Endodermal cell (in vitro differentiated cells): ENCODE measurements around the gene CD52. TPM values are rescaled to one million over a fixed set of nuclear protein-coding genes. Genes with fewer than 3 reads are reported as not detected.

Experiments
- DNase-seq: peaks from one replicate; pipeline ENCODE4 v3.0.0-alpha.2; 2017
- H3K27ac ChIP-seq: 2 replicates; pipeline ENCODE4 v1.5.1; 2013; ENCODE audit warnings: mild to moderate bottlenecking, low read depth, low read length, moderate library complexity
- H3K27me3 ChIP-seq: 2 replicates; pipeline ENCODE4 v1.6.1; 2013; ENCODE audit warnings: mild to moderate bottlenecking, low read length, moderate library complexity; ENCODE audit not compliant: insufficient read depth, control insufficient read depth, poor library complexity, severe bottlenecking
- H3K36me3 ChIP-seq: 2 replicates; pipeline ENCODE4 v1.7.0; 2013; ENCODE audit warnings: mild to moderate bottlenecking, low read length, moderate library complexity; ENCODE audit not compliant: control insufficient read depth, insufficient read depth
- H3K4me1 ChIP-seq: one replicate; pipeline ENCODE4 v1.7.0; 2013; ENCODE audit warnings: low read length; ENCODE audit not compliant: control insufficient read depth, insufficient read depth
- H3K4me3 ChIP-seq: 2 replicates; pipeline ENCODE4 v1.5.1; 2013; ENCODE audit warnings: mild to moderate bottlenecking, low read length, moderate library complexity
- H3K9ac ChIP-seq: 2 replicates; pipeline ENCODE4 v1.6.1; 2013; ENCODE audit warnings: mild to moderate bottlenecking, low read length, moderate library complexity; ENCODE audit not compliant: poor library complexity, severe bottlenecking; ENCODE audit errors: extremely low read depth
- H3K9me3 ChIP-seq: 2 replicates; pipeline ENCODE4 v1.6.1; 2013; ENCODE audit warnings: mild to moderate bottlenecking, low read length, moderate library complexity; ENCODE audit not compliant: control insufficient read depth
- H3K27ac Mint-ChIP-seq: 2 replicates; pipeline ENCODE4 v1.8.0; 2020; ENCODE audit warnings: mixed read lengths
- H3K27me3 Mint-ChIP-seq: 2 replicates; pipeline ENCODE4 v1.8.0; 2021; ENCODE audit warnings: mild to moderate bottlenecking, mixed read lengths; ENCODE audit not compliant: insufficient read depth
- H3K36me3 Mint-ChIP-seq: 2 replicates; pipeline ENCODE4 v1.8.0; 2020; ENCODE audit warnings: low read depth, mixed read lengths
- H3K4me1 Mint-ChIP-seq: 2 replicates; pipeline ENCODE4 v1.8.0; 2020; ENCODE audit warnings: mixed read lengths
- H3K4me3 Mint-ChIP-seq: 2 replicates; pipeline ENCODE4 v1.8.0; 2020; ENCODE audit warnings: mild to moderate bottlenecking, moderate library complexity, mixed read lengths
- H3K9me3 Mint-ChIP-seq: 2 replicates; pipeline ENCODE4 v1.8.0; 2020; ENCODE audit warnings: mild to moderate bottlenecking, mixed read lengths
- WGBS, 2 experiments: methylation state at CpG; one replicate each; pipeline versions ENCODE4 v1.1.5 to v1.1.7; 2013; ENCODE audit warnings: missing lambda C conversion rate in 2 of 2, mixed read lengths in 1 of 2; ENCODE audit not compliant: insufficient coverage in 1 of 2, insufficient read length in 1 of 2; 5-methylcytosine and 5-hydroxymethylcytosine counted together
- total RNA-seq, 2 donors: library from RNA; stranded (reverse); fragmentation: NEBNext Ultra II Directional in 1 of 2; extraction: Animal tissue kit (Norgen Biotek cat#: 25700) in 1 of 2; gene quantifications; 2 replicates in 1 of 2; 3 replicates in 1 of 2; pipeline ENCODE4 v1.2.1, GENCODE V29; 2021
- TF ChIP-seq, protein P1 (sequence below): fragments of 200-600 bp; sonication (generic); conservative IDR thresholded peaks from 2 replicates; pipeline ENCODE4 v1.5.0; 2021; ENCODE audit warnings: antibody characterized with exemption, mild to moderate bottlenecking

CD52 gene
- total RNA-seq, 2 donors from 2014 or later: 3.7 to 4.4 TPM

- Histone ChIP-seq H3K9me3 (no peaks in the 10 kb centered on the region), H3K36me3 (peaks cover 45% of the 10 kb centered on the region), H3K27me3 (no peaks in the 10 kb centered on the region), H3K4me1 (peaks cover 14% of the 10 kb centered on the region), H3K27ac (no peak overlapping the region), H3K9ac (no peak overlapping the region), H3K4me3 (peak overlapping the region; percentile 86)
- no peak for DNase-seq
- TF ChIP-seq, protein P1, sequence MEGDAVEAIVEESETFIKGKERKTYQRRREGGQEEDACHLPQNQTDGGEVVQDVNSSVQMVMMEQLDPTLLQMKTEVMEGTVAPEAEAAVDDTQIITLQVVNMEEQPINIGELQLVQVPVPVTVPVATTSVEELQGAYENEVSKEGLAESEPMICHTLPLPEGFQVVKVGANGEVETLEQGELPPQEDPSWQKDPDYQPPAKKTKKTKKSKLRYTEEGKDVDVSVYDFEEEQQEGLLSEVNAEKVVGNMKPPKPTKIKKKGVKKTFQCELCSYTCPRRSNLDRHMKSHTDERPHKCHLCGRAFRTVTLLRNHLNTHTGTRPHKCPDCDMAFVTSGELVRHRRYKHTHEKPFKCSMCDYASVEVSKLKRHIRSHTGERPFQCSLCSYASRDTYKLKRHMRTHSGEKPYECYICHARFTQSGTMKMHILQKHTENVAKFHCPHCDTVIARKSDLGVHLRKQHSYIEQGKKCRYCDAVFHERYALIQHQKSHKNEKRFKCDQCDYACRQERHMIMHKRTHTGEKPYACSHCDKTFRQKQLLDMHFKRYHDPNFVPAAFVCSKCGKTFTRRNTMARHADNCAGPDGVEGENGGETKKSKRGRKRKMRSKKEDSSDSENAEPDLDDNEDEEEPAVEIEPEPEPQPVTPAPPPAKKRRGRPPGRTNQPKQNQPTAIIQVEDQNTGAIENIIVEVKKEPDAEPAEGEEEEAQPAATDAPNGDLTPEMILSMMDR: no peak
- H3K4me3 Mint-ChIP-seq: peak overlapping the region; percentile 76
- H3K9me3 Mint-ChIP-seq: no peaks in the 10 kb centered on the region
- peak overlapping the region; percentile 97 for H3K27ac Mint-ChIP-seq
- peaks cover 29% of the 10 kb centered on the region for H3K4me1 Mint-ChIP-seq
- H3K36me3 Mint-ChIP-seq: peaks cover 44% of the 10 kb centered on the region
- no peaks in the 10 kb centered on the region for H3K27me3 Mint-ChIP-seq
- WGBS, 2 experiments: 88 to 100% methylated on average over 1 to 9 of the region's 9 CpGs
Observed at GRCh38 chr1:26278724-26279455, 38.9 kb upstream of the CD52 start.

DNA sequence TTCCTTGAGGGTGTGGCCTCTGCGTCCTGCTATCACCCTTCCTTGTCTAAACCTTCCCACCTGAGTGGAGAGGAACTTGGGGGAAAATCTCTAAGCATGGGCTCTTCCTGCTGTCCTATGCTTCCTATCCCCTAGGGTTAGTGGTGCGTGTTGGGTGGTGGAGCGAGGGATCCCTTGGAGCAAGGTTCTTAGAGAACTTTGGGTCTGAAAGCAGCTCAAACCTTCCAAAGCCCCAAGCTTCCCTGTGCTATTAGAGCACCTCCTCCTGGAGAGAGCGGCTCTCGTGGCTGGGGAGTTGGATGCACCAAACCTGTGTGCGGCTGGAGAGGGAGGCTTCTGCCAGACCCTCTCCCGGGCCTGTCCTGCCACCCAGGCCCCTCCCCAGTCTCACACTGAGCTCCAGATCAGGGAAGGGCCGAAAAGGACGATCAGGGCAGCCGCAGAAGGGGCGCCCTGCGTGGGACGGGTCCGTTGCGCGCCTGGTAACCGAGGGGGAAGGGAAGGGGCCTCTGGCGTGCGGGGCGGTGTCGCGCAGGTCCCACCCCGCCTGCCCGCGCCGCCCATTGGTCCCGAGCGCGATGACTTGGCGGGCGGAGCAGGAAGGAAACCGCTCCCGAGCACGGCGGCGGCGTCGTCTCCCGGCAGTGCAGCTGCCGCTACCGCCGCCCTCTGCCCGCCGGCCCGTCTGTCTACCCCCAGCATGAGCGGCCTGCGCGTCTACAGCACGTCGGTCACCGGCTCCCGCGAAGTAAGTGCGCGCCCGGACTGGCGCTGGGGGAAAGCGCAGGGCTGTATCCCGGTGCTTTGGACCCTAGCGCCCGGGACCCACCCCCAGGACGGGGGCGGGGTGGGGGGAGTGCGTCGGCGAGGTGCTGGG, 38.1 kb upstream of the CD52 start, which contains the start of gene SH3BGRL3:
SH3BGRL3 (plus strand) TSS at position 631 of the 877 bp plus-strand sequence; CDS start at position 701, 70 bp downstream.
- Mint-ChIP-seq H3K27me3 (no peaks in the 10 kb centered on the region), H3K27ac (peak within 1 kb of the TSS; percentile 97), H3K36me3 (peaks cover 37% of the 10 kb centered on the region), H3K4me3 (peak within 1 kb of the TSS; percentile 76), H3K4me1 (peaks cover 31% of the 10 kb centered on the region), H3K9me3 (no peaks in the 10 kb centered on the region)
- Histone ChIP-seq H3K4me3 (peak within 1 kb of the TSS; percentile 86), H3K4me1 (peaks cover 14% of the 10 kb centered on the region), H3K36me3 (peaks cover 37% of the 10 kb centered on the region), H3K27ac (peak within 1 kb of the TSS; percentile 73), H3K27me3 (no peaks in the 10 kb centered on the region), H3K9me3 (no peaks in the 10 kb centered on the region), H3K9ac (peak within 1 kb of the TSS; percentile 56)
- peak; percentile 93 for DNase-seq
- WGBS, 2 experiments: 0 to 3% methylated on average over 18 to 66 of the region's 66 CpGs
- TF ChIP-seq, protein P1: peak; percentile 67

- Mint-ChIP-seq H3K36me3 (peaks cover 31% of the 10 kb centered on the region), H3K4me1 (peaks cover 35% of the 10 kb centered on the region), H3K27ac (peak overlapping the region; percentile 85), H3K27me3 (no peaks in the 10 kb centered on the region), H3K4me3 (peak overlapping the region; percentile 76), H3K9me3 (no peaks in the 10 kb centered on the region)
- Histone ChIP-seq H3K9ac (peak overlapping the region; percentile 56), H3K27me3 (no peaks in the 10 kb centered on the region), H3K4me3 (peak overlapping the region; percentile 86), H3K9me3 (no peaks in the 10 kb centered on the region), H3K27ac (peak overlapping the region; percentile 73), H3K36me3 (peaks cover 33% of the 10 kb centered on the region), H3K4me1 (peaks cover 14% of the 10 kb centered on the region)
- peak; percentile 61 for DNase-seq
- 0 to 35% methylated on average over 5 to 20 of the region's 20 CpGs for WGBS, 2 experiments
- TF ChIP-seq, protein P1: no peak
Observed at GRCh38 chr1:26280333-26281042, 37.3 kb upstream of the CD52 start.
